H9 (cell line): ENCODE measurements around the gene TMEM165. TPM values are rescaled to one million over a fixed set of nuclear protein-coding genes. Genes with fewer than 3 reads are reported as not detected.

Experiments used
- DNase-seq: peaks from one replicate; pipeline ENCODE4 v3.0.0-alpha.2; 2017
- H2AFZ ChIP-seq: one replicate; pipeline ENCODE4 v1.6.1; 2013; ENCODE audit warnings: mild to moderate bottlenecking, low read length, control low read depth, moderate library complexity
- H2AK5ac ChIP-seq: 2 replicates; pipeline ENCODE4 v1.6.1; 2013; ENCODE audit warnings: low read length, control low read depth, mixed read lengths; ENCODE audit not compliant: insufficient read length
- H2BK120ac ChIP-seq: one replicate; pipeline ENCODE4 v1.6.1; 2013; ENCODE audit warnings: low read depth, mild to moderate bottlenecking, low read length, control low read depth, inconsistent platforms; ENCODE audit not compliant: poor library complexity, severe bottlenecking
- H2BK12ac ChIP-seq: 2 replicates; pipeline ENCODE4 v1.6.1; 2013; ENCODE audit warnings: low read length, control low read depth, mixed read lengths, low read depth; ENCODE audit not compliant: insufficient read length
- H2BK15ac ChIP-seq: 2 replicates; pipeline ENCODE4 v1.6.1; 2013; ENCODE audit warnings: low read depth, low read length, control low read depth
- H2BK20ac ChIP-seq: one replicate; pipeline ENCODE4 v1.6.1; 2013; ENCODE audit warnings: low read depth, mild to moderate bottlenecking, low read length, control low read depth, inconsistent platforms; ENCODE audit not compliant: poor library complexity, severe bottlenecking
- H2BK5ac ChIP-seq: 2 replicates; pipeline ENCODE4 v1.6.1; 2013; ENCODE audit warnings: low read length, control low read depth, mixed read lengths; ENCODE audit not compliant: insufficient read length
- H3K14ac ChIP-seq: 2 replicates; pipeline ENCODE4 v1.6.1; 2013; ENCODE audit warnings: low read length, control low read depth; ENCODE audit not compliant: insufficient read depth
- H3K18ac ChIP-seq: 2 replicates; pipeline ENCODE4 v1.6.1; 2013; ENCODE audit warnings: low read depth, mild to moderate bottlenecking, mixed read lengths, low read length, control low read depth; ENCODE audit not compliant: insufficient read length
- H3K23ac ChIP-seq: 2 replicates; pipeline ENCODE4 v1.6.1; 2013; ENCODE audit warnings: low read length, control low read depth, mixed read lengths, low read depth; ENCODE audit not compliant: insufficient read length
- H3K23me2 ChIP-seq: 2 replicates; pipeline ENCODE4 v1.6.1; 2013; ENCODE audit warnings: low read depth, mild to moderate bottlenecking, mixed read lengths, low read length, control low read depth; ENCODE audit not compliant: insufficient read length, poor library complexity, severe bottlenecking
- H3K27ac ChIP-seq: 2 replicates; pipeline ENCODE4 v1.5.1; 2013; ENCODE audit warnings: low read length, control low read depth, mixed read lengths, low read depth; ENCODE audit not compliant: insufficient read length
- H3K27me3 ChIP-seq: 2 replicates; pipeline ENCODE4 v1.6.1; 2013; ENCODE audit warnings: low read length, control low read depth, inconsistent platforms; ENCODE audit not compliant: insufficient read depth
- H3K4ac ChIP-seq: 2 replicates; pipeline ENCODE4 v1.6.1; 2013; ENCODE audit warnings: low read depth, mild to moderate bottlenecking, control low read depth, inconsistent platforms, low read length, moderate library complexity
- H3K4me1 ChIP-seq: 2 replicates; pipeline ENCODE4 v1.6.1; 2013; ENCODE audit warnings: low read length, control low read depth, inconsistent platforms; ENCODE audit not compliant: insufficient read depth
- H3K4me2 ChIP-seq: 2 replicates; pipeline ENCODE4 v1.6.1; 2013; ENCODE audit warnings: low read length, control low read depth, mixed read lengths; ENCODE audit not compliant: insufficient read length, insufficient read depth
- H3K56ac ChIP-seq: 2 replicates; pipeline ENCODE4 v1.6.1; 2013; ENCODE audit warnings: low read depth, mild to moderate bottlenecking, mixed read lengths, low read length, control low read depth; ENCODE audit not compliant: insufficient read length
- H3K79me1 ChIP-seq: 2 replicates; pipeline ENCODE4 v1.6.1; 2013; ENCODE audit warnings: low read depth, mild to moderate bottlenecking, moderate library complexity, low read length, control low read depth, inconsistent platforms; ENCODE audit not compliant: insufficient read depth, poor library complexity, severe bottlenecking
- H3K79me2 ChIP-seq: 2 replicates; pipeline ENCODE4 v1.6.1; 2013; ENCODE audit warnings: low read length, control low read depth, inconsistent platforms; ENCODE audit not compliant: insufficient read depth
- H3K9ac ChIP-seq: 2 replicates; pipeline ENCODE4 v1.6.1; 2013; ENCODE audit warnings: low read length, control low read depth, mixed read lengths; ENCODE audit not compliant: insufficient read length; ENCODE audit errors: extremely low read depth
- H3K9me3 ChIP-seq: one replicate; pipeline ENCODE4 v1.6.1; 2013; ENCODE audit warnings: low read depth, low read length, inconsistent platforms; ENCODE audit not compliant: control insufficient read depth
- H3T11ph ChIP-seq: one replicate; pipeline ENCODE4 v1.6.1; 2013; ENCODE audit warnings: mild to moderate bottlenecking, low read length, control low read depth, inconsistent platforms
- H4K20me1 ChIP-seq: one replicate; pipeline ENCODE4 v1.6.1; 2013; ENCODE audit not compliant: control insufficient read depth, insufficient read length, insufficient read depth
- H4K5ac ChIP-seq: 2 replicates; pipeline ENCODE4 v1.6.1; 2013; ENCODE audit warnings: low read depth, mild to moderate bottlenecking, mixed read lengths, low read length, control low read depth; ENCODE audit not compliant: insufficient read length
- H4K8ac ChIP-seq: replicated peaks from 2 replicates; pipeline ENCODE4 v1.6.1; 2013; ENCODE audit warnings: low read length, control low read depth, mixed read lengths, low read depth; ENCODE audit not compliant: insufficient read length
- H4K91ac ChIP-seq: 2 replicates; pipeline ENCODE4 v1.6.1; 2013; ENCODE audit warnings: low read depth, mild to moderate bottlenecking, moderate library complexity, mixed read lengths, low read length, control low read depth; ENCODE audit not compliant: insufficient read length
- H3K27ac Mint-ChIP-seq, 3 experiments: 2 replicates in 2 of 3; 3 replicates in 1 of 3; pipeline ENCODE4 v1.8.0; 2020 to 2021; ENCODE audit warnings: mixed read lengths in 3 of 3, mild to moderate bottlenecking in 1 of 3, moderate library complexity in 1 of 3
- H3K27me3 Mint-ChIP-seq: 2 replicates; pipeline ENCODE4 v1.8.0; 2021; ENCODE audit warnings: low read depth, mild to moderate bottlenecking, moderate library complexity, mixed read lengths
- H3K36me3 Mint-ChIP-seq, 3 experiments: 2 replicates in 2 of 3; 3 replicates in 1 of 3; pipeline ENCODE4 v1.8.0; 2020 to 2021; ENCODE audit warnings: low read depth in 3 of 3, mixed read lengths in 3 of 3; ENCODE audit not compliant: insufficient read depth in 1 of 3
- H3K4me1 Mint-ChIP-seq, 2 experiments: 2 replicates each; pipeline ENCODE4 v1.8.0; 2020; ENCODE audit warnings: mixed read lengths in 2 of 2
- H3K4me3 Mint-ChIP-seq, 2 experiments: 2 replicates in 1 of 2; 3 replicates in 1 of 2; pipeline ENCODE4 v1.8.0; 2020 to 2021; ENCODE audit warnings: mild to moderate bottlenecking in 2 of 2, mixed read lengths in 2 of 2, moderate library complexity in 1 of 2
- H3K9me3 Mint-ChIP-seq, 2 experiments: 2 replicates in 1 of 2; 3 replicates in 1 of 2; pipeline ENCODE4 v1.8.0; 2020; ENCODE audit warnings: mild to moderate bottlenecking in 2 of 2, mixed read lengths in 2 of 2, moderate library complexity in 1 of 2
- CTCF ChIP-seq: fragments of 200-600 bp; sonication (generic); conservative IDR thresholded peaks from 3 replicates; pipeline ENCODE4 v1.8.0; 2021; ENCODE audit warnings: antibody characterized with exemption, mild to moderate bottlenecking
- WGBS: extraction: QIAGEN DNeasy Blood & Tissue Kit; methylation state at CpG from one replicate; pipeline ENCODE4 v1.1.7; 2013; ENCODE audit warnings: missing lambda C conversion rate, low lambda C conversion rate, mixed read lengths; ENCODE audit not compliant: insufficient read length; ENCODE audit errors: extremely low coverage; 5-methylcytosine and 5-hydroxymethylcytosine counted together
- total RNA-seq: library from RNA; stranded (reverse); gene quantifications from 2 replicates; pipeline ENCODE4 v1.2.1, GENCODE V29; 2021

Gene TMEM165
- total RNA-seq, 1 experiment from 2014 or later: 87.2 TPM

GRCh38 chr4:55385201-55385649 is 10.5 kb upstream of the TMEM165 start:
- peak overlapping the region in 1 of 3 experiments; percentile 42; a peak in 1 of 7 replicates for H3K27ac Mint-ChIP-seq
- DNase-seq: no peak
- peaks cover 5 to 7% of the 10 kb centered on the region in 2 experiments for H3K4me1 Mint-ChIP-seq
- Histone ChIP-seq H3K18ac (no peak overlapping the region), H2BK12ac (no peak overlapping the region), H2BK15ac (no peak overlapping the region), H3K27ac (no peak overlapping the region), H2BK5ac (no peak overlapping the region), H3K23ac (no peak overlapping the region), H3K23me2 (no peaks in the 10 kb centered on the region), H4K8ac (no peak overlapping the region), H3K79me1 (no peaks in the 10 kb centered on the region), H2AFZ (no peak overlapping the region), H4K91ac (no peak overlapping the region), H3K9me3 (no peaks in the 10 kb centered on the region), H2AK5ac (no peak overlapping the region), H3K79me2 (no peaks in the 10 kb centered on the region), H3K4me2 (no peak overlapping the region), H3K14ac (no peak overlapping the region), H4K20me1 (no peaks in the 10 kb centered on the region), H3K56ac (no peak overlapping the region), H2BK120ac (no peak overlapping the region), H3K4ac (no peak overlapping the region), H2BK20ac (no peak overlapping the region), H4K5ac (no peak overlapping the region), H3K4me1 (no peaks in the 10 kb centered on the region), H3K9ac (no peak overlapping the region), H3K27me3 (no peaks in the 10 kb centered on the region), H3T11ph (no peak overlapping the region)
- no peak overlapping the region for H3K4me3 Mint-ChIP-seq
- WGBS: no CpG with 5 or more reads among the region's 3 CpGs
- H3K36me3 Mint-ChIP-seq: no peaks in the 10 kb centered on the region
- TF ChIP-seq CTCF: 0 out of 3 replicates have a peak, but pooled peaks have one; percentile 12
- H3K27me3 Mint-ChIP-seq: no peaks in the 10 kb centered on the region
- no peaks in the 10 kb centered on the region for H3K9me3 Mint-ChIP-seq
